Spinal cord (tissue), 10 donors: ENCODE data around the gene S100A6. TPM values are rescaled to one million over a fixed set of nuclear protein-coding genes. Genes with fewer than 3 reads are reported as not detected.
A peak's percentile ranks its signal among the peaks of the same experiment; 100 is the strongest.
"Not testable (repeated sequence)": the region's sequence is repeated elsewhere in the genome, so short reads cannot be mapped to it uniquely, and the experiment has no call there.

Source experiments
- DNase-seq, 6 donors: peaks; one replicate each; pipeline versions ENCODE4 v3.0.0 to v3.0.0-alpha.2; 2013 to 2015; ENCODE audit warnings: low spot score in 6 of 6, low read depth in 4 of 6
- H3K27ac ChIP-seq: one replicate; pipeline ENCODE4 v1.5.1; 2013; ENCODE audit warnings: low read depth, low read length, control low read depth
- H3K27me3 ChIP-seq: one replicate; pipeline ENCODE4 v1.6.1; 2013; ENCODE audit warnings: low read length; ENCODE audit not compliant: control insufficient read depth, insufficient read depth
- H3K36me3 ChIP-seq: one replicate; pipeline ENCODE4 v1.6.1; 2013; ENCODE audit warnings: low read length; ENCODE audit not compliant: control insufficient read depth, insufficient read depth
- H3K4me1 ChIP-seq: one replicate; pipeline ENCODE4 v1.6.1; 2013; ENCODE audit warnings: low read length; ENCODE audit not compliant: control insufficient read depth, insufficient read depth
- H3K4me3 ChIP-seq: one replicate; pipeline ENCODE4 v1.5.1; 2013; ENCODE audit warnings: low read depth, low read length, control low read depth
- H3K9me3 ChIP-seq: one replicate; pipeline ENCODE4 v1.6.1; 2013; ENCODE audit warnings: low read length; ENCODE audit not compliant: control insufficient read depth, insufficient read depth
- WGBS: methylation state at CpG from one replicate; pipeline ENCODE4 v1.1.5; 2013; ENCODE audit warnings: missing lambda C conversion rate; ENCODE audit not compliant: insufficient coverage; 5-methylcytosine and 5-hydroxymethylcytosine counted together
- long read RNA-seq, 4 donors: transcript quantifications; one replicate each; lab custom pipeline, GENCODE V29; 2026
- polyA plus RNA-seq, 2 donors: library from polyadenylated mRNA; unstranded; fragments of 120-200 nt; gene quantifications; one replicate each; pipeline ENCODE4 v1.2.1, GENCODE V29; 2013; ENCODE audit not compliant: insufficient read length in 2 of 2
- total RNA-seq, 2 donors: library from RNA; depleted of rRNA in 1 of 2; stranded (reverse); fragments of 120-200 nt in 1 of 2; fragments of >200 nt in 1 of 2; gene quantifications; one replicate each; pipeline versions ENCODE4 v1.2.3 to v1.2.4, GENCODE V29; 2013 to 2014
- donor health status: healthy.

S100A6 gene
- total RNA-seq (100 to 1,000 TPM in 1 of 2 donors, 10 to 100 TPM in 1; 75.3 to 276 TPM), polyA plus RNA-seq (100 to 1,000 TPM; 106 to 149 TPM)
- long read RNA-seq, donor 1, transcript S100A6-201 (3 exons, 665 nt) = major isoform, 145 of 433 reads
- long read RNA-seq, donor 1, partial matches to known transcripts = 286 of 433 reads
- long read RNA-seq, donor 1, other reads (novel, unspliced or antisense) = 0 of 433 reads
- long read RNA-seq, donor 2, transcript S100A6-201 (3 exons, 665 nt) = major isoform, 51 of 96 reads
- long read RNA-seq, donor 2, partial matches to known transcripts = 44 of 96 reads
- long read RNA-seq, donor 2, other reads (novel, unspliced or antisense) = 0 of 96 reads
- long read RNA-seq, donor 3, transcript S100A6-201 (3 exons, 665 nt) = major isoform, 85 of 149 reads
- long read RNA-seq, donor 3, partial matches to known transcripts = 63 of 149 reads
- long read RNA-seq, donor 3, other reads (novel, unspliced or antisense) = 0 of 149 reads
- long read RNA-seq, donor 4, transcript S100A6-201 (3 exons, 665 nt) = major isoform, 402 of 991 reads
- long read RNA-seq, donor 4, transcript S100A6-204 (2 exons, 311 nt) = minor isoform, 8 of 991 reads
- long read RNA-seq, donor 4, transcript S100A6-205 (3 exons, 673 nt) = minor isoform, 5 of 991 reads
- long read RNA-seq, donor 4, partial matches to known transcripts = 570 of 991 reads
- long read RNA-seq, donor 4, other reads (novel, unspliced or antisense) = 5 of 991 reads

DNA sequence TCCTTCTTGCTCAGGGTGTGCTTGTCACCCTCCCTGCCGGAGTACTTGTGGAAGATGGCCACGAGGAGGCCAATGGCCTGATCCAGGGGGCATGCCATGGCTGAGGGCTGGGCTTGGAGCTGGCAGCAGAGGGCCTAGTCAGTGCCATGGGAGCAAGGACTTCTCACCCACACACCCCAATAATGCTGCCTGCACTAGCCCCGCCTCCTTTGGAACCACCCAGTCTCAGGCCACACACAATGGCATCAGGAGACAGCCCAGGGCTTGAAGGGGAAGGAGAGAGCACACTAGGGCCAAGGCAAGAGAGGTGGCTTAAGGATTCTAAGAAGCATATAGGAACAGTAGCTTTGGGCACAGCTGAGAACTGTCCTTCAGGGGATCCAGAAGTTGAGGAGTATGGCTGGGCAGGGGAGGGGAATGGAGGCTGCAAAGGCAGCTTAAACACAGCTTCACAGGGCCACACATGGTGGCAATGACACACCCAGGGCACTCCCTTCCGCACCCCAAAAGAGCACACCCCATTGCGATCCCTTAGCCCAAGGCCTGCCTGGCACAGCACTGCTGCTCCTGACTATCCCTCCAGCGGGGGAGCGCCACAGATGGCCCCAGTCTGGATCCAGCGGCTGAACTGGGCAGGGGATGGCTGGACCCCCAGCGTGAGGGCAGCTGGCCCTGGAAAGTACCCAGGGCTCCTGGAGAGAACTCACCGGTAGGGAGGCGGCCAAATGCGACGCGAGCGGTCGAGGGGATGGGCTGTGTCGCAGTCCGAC, at the start of gene S100A6:
Gene S100A6 (minus strand): TSS at position 750 of the 770 bp plus-strand sequence. CDS start 652 bp downstream, at position 98.
- 18% methylated on average over 18 of the region's 18 CpGs for WGBS
- H3K4me1 ChIP-seq = peaks cover 40% of the 10 kb centered on the region
- H3K36me3 ChIP-seq = no peaks in the 10 kb centered on the region
- peak within 1 kb of the TSS; percentile 70 for H3K4me3 ChIP-seq
- peak in 1 of 6 donors; percentile 13 for DNase-seq
- H3K27ac ChIP-seq = peak within 1 kb of the TSS; percentile 70
- H3K9me3 ChIP-seq = no peaks in the 10 kb centered on the region
- H3K27me3 ChIP-seq = no peaks in the 10 kb centered on the region

DNA sequence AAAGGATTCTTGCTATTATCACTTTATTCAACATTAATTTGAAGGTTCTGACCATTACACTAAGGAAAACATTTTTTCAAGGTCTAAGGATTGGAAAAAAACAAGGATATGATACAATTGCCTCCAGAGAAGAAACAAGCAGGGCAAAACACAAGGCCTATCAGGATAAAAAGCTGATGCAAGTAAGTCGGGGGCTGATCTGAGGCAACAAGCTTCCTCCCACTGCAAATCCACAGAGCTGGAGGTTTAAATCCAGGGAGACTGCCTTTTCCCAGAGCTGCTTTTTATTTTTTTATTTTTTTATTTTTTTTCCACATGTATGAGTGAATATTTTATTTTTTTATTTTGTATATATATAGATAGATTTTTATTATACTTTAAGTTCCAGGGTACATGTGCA, 49.2 kb upstream of the S100A6 start:
- whole genome bisulfite sequencing = 71% methylated on average over 1 of the region's 1 CpG
- H3K27ac ChIP-seq = no peak overlapping the region

DNA sequence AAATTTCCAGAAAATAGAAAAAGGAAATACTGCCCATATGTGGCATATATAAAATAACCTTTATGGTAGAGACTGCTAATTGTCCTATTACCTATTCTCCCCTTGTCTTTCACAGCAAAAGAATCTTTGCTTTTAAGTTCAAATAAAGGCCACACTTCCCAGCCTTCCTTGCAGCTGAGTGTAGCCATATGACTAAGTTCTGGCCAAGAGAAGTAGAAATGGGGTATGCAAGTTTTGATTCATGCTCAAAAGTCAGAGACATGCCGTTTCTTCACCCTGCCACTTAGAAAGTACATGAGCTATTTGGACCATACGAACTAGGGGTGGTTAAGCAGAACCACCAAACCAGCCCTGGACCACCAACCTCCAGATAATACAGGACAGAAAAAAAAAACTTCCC, 48.2 kb upstream of the S100A6 start:
- no peak overlapping the region for H3K4me3 ChIP-seq
- no peak for DNase-seq
- no peaks in the 10 kb centered on the region for H3K36me3 ChIP-seq
- H3K9me3 ChIP-seq = no peaks in the 10 kb centered on the region
- WGBS = 75% methylated on average over 2 of the region's 2 CpGs
- no peak overlapping the region for H3K27ac ChIP-seq
- H3K4me1 ChIP-seq = peaks cover 9% of the 10 kb centered on the region
- H3K27me3 ChIP-seq = no peaks in the 10 kb centered on the region

More for the DNA sequence above, 49.2 kb upstream of the S100A6 start:
- Histone ChIP-seq H3K4me1 (peaks cover 9% of the 10 kb centered on the region), H3K36me3 (no peaks in the 10 kb centered on the region), H3K4me3 (no peak overlapping the region), H3K27me3 (no peaks in the 10 kb centered on the region), H3K9me3 (no peaks in the 10 kb centered on the region)
- DNase-seq = no peak

DNA sequence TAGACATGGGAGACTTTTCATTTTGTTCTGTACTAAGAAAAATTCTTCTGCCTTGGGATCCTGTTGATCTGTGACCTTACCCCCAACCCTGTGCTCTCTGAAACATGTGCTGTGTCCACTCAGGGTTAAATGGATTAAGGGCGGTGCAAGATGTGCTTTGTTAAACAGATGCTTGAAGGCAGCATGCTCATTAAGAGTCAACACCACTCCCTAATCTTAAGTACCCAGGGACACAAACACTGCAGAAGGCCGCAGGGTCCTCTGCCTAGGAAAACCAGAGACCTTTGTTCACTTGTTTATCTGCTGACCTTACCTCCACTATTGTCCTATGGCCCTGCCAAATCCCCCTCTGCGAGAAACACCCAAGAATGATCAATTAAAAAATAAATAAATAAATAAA, 47.7 kb upstream of the S100A6 start:
- H3K9me3 ChIP-seq, H3K4me3 ChIP-seq, H3K36me3 ChIP-seq, DNase-seq, H3K4me1 ChIP-seq, H3K27me3 ChIP-seq, H3K27ac ChIP-seq: not testable (repeated sequence)
- no CpG with 5 or more reads among the region's 3 CpGs for WGBS

DNA sequence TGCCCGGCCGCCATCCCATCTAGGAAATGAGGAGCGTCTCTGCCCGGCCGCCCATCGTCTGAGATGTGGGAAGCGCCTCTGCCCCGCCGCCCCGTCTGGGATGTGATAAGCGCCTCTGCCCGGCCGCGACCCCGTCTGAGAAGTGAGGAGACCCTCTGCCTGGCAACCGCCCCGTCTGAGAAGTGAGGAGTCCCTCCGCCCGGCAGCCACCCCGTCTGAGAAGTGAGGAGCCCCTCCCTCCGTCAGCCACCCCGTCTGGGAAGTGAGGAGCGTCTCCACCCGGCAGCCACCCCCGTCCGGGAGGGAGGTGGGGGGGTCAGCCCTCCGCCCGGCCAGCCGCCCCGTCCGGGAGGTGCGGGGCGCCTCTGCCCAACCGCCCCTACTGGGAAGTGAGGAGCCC, 47.0 kb upstream of the S100A6 start:
- H3K4me3 ChIP-seq, H3K9me3 ChIP-seq, H3K27me3 ChIP-seq, DNase-seq, H3K27ac ChIP-seq, H3K36me3 ChIP-seq: not testable (repeated sequence)
- H3K4me1 ChIP-seq = peaks cover 13% of the 10 kb centered on the region
- WGBS = 100% methylated on average over 6 of the region's 34 CpGs

DNA sequence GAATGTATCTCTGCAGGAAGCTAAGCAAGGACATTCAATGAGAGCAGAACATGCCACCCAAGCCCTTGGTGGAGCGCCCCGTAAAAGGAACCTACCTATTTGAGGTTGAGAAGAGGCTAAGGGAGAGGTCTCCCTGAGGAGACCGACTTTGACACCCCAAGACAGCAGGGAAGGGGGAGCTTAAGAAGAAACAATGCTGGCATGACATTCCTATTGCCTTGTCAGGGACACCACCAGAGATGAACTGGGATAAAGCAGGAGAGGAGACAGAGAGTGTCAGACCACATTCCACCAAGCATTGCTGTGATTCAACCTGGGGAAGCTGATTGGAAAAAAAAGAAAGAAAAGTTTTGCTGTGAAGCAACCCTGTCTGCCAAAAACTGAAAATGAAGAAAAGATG, 43.1 kb upstream of the S100A6 start:
- H3K27ac ChIP-seq = no peak overlapping the region
- H3K4me1 ChIP-seq = peaks cover 11% of the 10 kb centered on the region
- no peak for DNase-seq
- H3K4me3 ChIP-seq = no peak overlapping the region
- H3K27me3 ChIP-seq = no peaks in the 10 kb centered on the region
- 79% methylated on average over 3 of the region's 3 CpGs for WGBS
- no peaks in the 10 kb centered on the region for H3K36me3 ChIP-seq
- no peaks in the 10 kb centered on the region for H3K9me3 ChIP-seq

DNA sequence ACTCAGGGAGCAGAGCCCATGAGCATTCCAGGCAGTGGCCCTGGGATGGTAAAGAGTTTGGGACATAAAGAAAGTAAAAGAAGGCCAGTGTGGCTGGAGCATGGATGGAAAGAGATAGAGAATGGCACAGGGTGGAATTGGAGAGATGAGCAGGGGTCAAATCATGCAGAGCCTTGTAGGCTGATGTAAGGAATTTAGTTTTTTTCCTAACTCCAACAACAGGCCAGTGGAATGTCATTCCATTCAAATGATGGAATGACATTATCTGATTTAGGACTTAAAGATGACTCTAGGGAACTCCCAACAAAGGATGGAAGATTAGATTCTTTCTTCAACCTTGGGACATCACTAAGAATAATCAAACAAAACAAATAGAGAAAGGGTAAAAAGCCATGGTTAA, 42.7 kb upstream of the S100A6 start:
- Histone ChIP-seq H3K36me3 (no peaks in the 10 kb centered on the region), H3K4me3 (no peak overlapping the region), H3K9me3 (no peaks in the 10 kb centered on the region), H3K4me1 (peaks cover 11% of the 10 kb centered on the region), H3K27me3 (no peaks in the 10 kb centered on the region), H3K27ac (no peak overlapping the region)
- no peak for DNase-seq

DNA sequence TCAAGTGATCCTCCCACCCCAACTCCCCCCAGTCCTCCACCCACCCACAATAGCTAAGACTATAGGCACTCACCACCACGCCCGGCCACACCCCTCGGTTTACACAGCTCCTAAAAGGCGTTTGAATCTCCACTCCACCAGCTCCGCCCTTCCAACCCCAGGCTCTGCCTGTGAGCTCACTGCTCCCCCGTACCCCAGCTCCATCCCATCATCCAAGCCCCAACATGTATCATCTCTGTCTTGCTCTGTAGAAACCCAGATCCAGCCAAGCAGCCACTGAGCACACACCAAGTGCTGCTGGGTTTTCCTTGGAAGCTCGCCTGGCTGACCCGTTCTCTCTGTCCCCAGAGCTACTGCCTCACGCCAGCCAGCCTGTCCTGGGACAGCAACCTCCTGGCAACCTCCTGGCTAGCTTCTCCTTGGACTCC, 41.8 kb upstream of the S100A6 start:
- H3K27me3 ChIP-seq = no peaks in the 10 kb centered on the region
- no peaks in the 10 kb centered on the region for H3K9me3 ChIP-seq
- no peaks in the 10 kb centered on the region for H3K36me3 ChIP-seq
- WGBS = 61% methylated on average over 9 of the region's 9 CpGs
- DNase-seq = peak in 1 of 6 donors; percentile 61
- no peak overlapping the region for H3K4me3 ChIP-seq
- H3K4me1 ChIP-seq = peaks cover 11% of the 10 kb centered on the region
- H3K27ac ChIP-seq = peak overlapping the region; percentile 57

DNA sequence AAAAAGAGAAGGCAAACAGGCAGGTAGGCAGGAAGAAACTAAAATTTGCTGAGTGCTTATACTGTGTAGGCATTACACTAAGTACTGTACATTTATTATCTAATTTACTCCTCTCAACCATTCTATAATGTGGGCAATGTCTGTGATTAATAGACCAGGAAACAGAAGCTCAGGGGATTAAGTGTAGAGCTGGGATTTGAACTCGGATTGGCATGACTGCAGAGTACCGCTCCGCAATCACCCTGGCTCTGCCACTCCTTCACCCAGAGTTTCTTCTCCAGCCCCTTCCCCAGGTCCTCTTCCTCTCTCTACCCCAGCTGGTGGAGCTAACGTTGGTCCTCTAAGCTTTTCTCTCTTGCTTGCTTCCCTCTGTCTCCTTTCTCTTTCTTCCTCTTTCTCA, 41.3 kb upstream of the S100A6 start:
- Histone ChIP-seq H3K27me3 (no peaks in the 10 kb centered on the region), H3K4me1 (peaks cover 13% of the 10 kb centered on the region), H3K36me3 (no peaks in the 10 kb centered on the region), H3K27ac (no peak overlapping the region), H3K9me3 (no peaks in the 10 kb centered on the region), H3K4me3 (no peak overlapping the region)
- DNase-seq = no peak
- 40% methylated on average over 1 of the region's 4 CpGs for WGBS
